ENCODE measurements around the gene ROCK1.
"Not testable (repeated sequence)": the region's sequence is repeated elsewhere in the genome, so short reads cannot be mapped to it uniquely, and the experiment has no call there.

The ROCK1 gene

GRCh38 chr18:21111346-21112139 lies at the start of gene ROCK1:
ROCK1 (minus strand) TSS chr18:21111813; CDS start chr18:21110910, 903 bp downstream.
- DNase-seq (ENCODE audit: low spot score), result peak; percentile 91

- DNase-seq (ENCODE audit: low spot score), result no peak
Observed at GRCh38 chr18:21155443-21155842, 43.8 kb upstream of the ROCK1 start.

- no peak for DNase-seq (ENCODE audit: low spot score)
Observed at GRCh38 chr18:21146016-21146415, 34.4 kb upstream of the ROCK1 start.

- no peak for DNase-seq (ENCODE audit: low spot score)
Observed at GRCh38 chr18:21145371-21145770, 33.8 kb upstream of the ROCK1 start.

GRCh38 chr18:21141668-21142422 lies 30.2 kb upstream of the ROCK1 start:
- DNase-seq (ENCODE audit: low spot score), result no peak

GRCh38 chr18:21137719-21138488 lies 26.3 kb upstream of the ROCK1 start:
- DNase-seq (ENCODE audit: low spot score), result not testable (repeated sequence)

GRCh38 chr18:21134895-21135294 lies 23.3 kb upstream of the ROCK1 start:
- DNase-seq (ENCODE audit: low spot score), result peak; percentile 22

- DNase-seq (ENCODE audit: low spot score), result no peak
Observed at GRCh38 chr18:21132398-21132918, 20.8 kb upstream of the ROCK1 start.

GRCh38 chr18:21131698-21132227 lies 20.1 kb upstream of the ROCK1 start:
- DNase-seq (ENCODE audit: low spot score), result no peak

- DNase-seq (ENCODE audit: low spot score), result no peak
Observed at GRCh38 chr18:21129566-21130216, 18.1 kb upstream of the ROCK1 start.

GRCh38 chr18:21123290-21123926 lies 11.8 kb upstream of the ROCK1 start:
- no peak for DNase-seq (ENCODE audit: low spot score)

- no peak for DNase-seq (ENCODE audit: low spot score)
Observed at GRCh38 chr18:21118806-21119205, 7.2 kb upstream of the ROCK1 start.

- no peak for DNase-seq (ENCODE audit: low spot score)
Observed at GRCh38 chr18:21117409-21118131, 6.0 kb upstream of the ROCK1 start.

GRCh38 chr18:21115519-21116411 lies 4.2 kb upstream of the ROCK1 start:
- no peak for DNase-seq (ENCODE audit: low spot score)

- DNase-seq (ENCODE audit: low spot score), result no peak
Observed at GRCh38 chr18:21112543-21113105, 1.0 kb upstream of the ROCK1 start.

GRCh38 chr18:21112140-21112473 lies 494 bp upstream of the ROCK1 start:
- no peak for DNase-seq (ENCODE audit: low spot score)

- DNase-seq (ENCODE audit: low spot score), result peak; percentile 49
Observed at GRCh38 chr18:21110713-21111345, 784 bp downstream of the ROCK1 start.

- no peak for DNase-seq (ENCODE audit: low spot score)
Observed at GRCh38 chr18:21109936-21110712, 1.5 kb downstream of the ROCK1 start.

Measured in SW480 (cell line).